ENCODE results near the gene IL7R. TPM values are rescaled to one million over a fixed set of nuclear protein-coding genes. Genes with fewer than 3 reads are reported as not detected.
A peak's percentile ranks its signal among the peaks of the same experiment; 100 is the strongest.

The IL7R gene
- total RNA-seq, 1 experiment from 2014 or later: not detected

DNA sequence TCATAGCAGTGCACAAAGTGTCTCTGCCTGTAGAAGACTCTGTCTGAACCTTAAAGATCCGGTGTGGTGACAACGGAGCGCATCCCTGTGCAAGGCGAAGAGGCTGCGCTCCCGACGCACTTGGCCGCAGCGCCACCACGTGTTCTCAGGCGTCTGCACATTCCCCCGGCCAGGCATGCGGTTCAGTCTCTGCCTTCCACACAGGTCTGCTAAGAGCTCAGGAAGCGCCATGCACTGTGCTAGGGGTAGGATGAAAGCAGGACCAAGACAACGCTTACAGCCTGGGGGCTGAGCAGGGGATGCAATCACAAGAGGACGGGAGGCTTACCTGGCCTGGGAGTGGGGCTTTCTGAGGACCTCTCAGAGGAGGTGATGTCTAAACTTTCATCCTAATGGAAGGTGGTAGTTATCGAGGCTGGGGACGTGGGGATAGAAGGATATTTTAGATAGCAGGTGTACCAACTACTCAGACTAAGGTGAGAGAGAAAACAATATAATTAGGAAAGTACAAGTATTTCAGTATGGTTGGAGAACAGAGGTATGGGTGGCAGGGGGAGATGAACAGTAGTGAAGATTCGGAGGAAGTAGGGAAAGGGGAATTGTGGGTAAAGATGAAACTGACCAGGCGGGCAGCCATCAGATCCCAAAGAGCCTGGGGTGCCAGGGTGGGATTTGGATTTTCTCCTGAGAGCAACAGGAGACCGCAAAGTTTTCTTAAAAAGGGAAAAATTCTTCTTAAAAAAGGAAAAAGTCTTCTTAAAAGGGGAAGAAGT, 68.4 kb downstream of the IL7R start:
- Histone ChIP-seq H3K56ac (ENCODE audit: insufficient read length, low read depth, low read length) (no peak overlapping the region), H2BK12ac (ENCODE audit: insufficient read length, low read depth, low read length) (no peak overlapping the region), H2BK15ac (ENCODE audit: low read depth, low read length) (no peak overlapping the region), H4K8ac (replicated peaks; ENCODE audit: insufficient read length, low read depth, low read length) (no peak overlapping the region), H2BK20ac (ENCODE audit: low read depth, low read length, poor library complexity, severe bottlenecking) (no peak overlapping the region), H4K91ac (ENCODE audit: insufficient read length, low read depth, low read length) (no peak overlapping the region), H3K4me1 (ENCODE audit: insufficient read depth, low read length) (no peaks in the 10 kb centered on the region), H2BK120ac (ENCODE audit: low read depth, low read length, poor library complexity, severe bottlenecking) (no peak overlapping the region), H3K4me2 (ENCODE audit: insufficient read depth, insufficient read length, low read length) (peak overlapping the region; percentile 19), H3K79me1 (ENCODE audit: insufficient read depth, low read depth, low read length, poor library complexity, severe bottlenecking) (no peaks in the 10 kb centered on the region), H2AK5ac (ENCODE audit: insufficient read length, low read length) (no peak overlapping the region), H3T11ph (ENCODE audit: low read length) (no peak overlapping the region), H3K9me3 (ENCODE audit: control insufficient read depth, low read depth, low read length) (no peaks in the 10 kb centered on the region), H3K18ac (ENCODE audit: insufficient read length, low read depth, low read length) (no peak overlapping the region), H3K9ac (ENCODE audit: extremely low read depth, insufficient read length, low read length) (no peak overlapping the region), H3K27ac (ENCODE audit: insufficient read length, low read depth, low read length) (no peak overlapping the region), H4K5ac (ENCODE audit: insufficient read length, low read depth, low read length) (no peak overlapping the region), H3K4ac (ENCODE audit: low read depth, low read length) (no peak overlapping the region), H3K79me2 (ENCODE audit: insufficient read depth, low read length) (no peaks in the 10 kb centered on the region), H2AFZ (ENCODE audit: low read length) (peak overlapping the region; percentile 43), H3K23ac (ENCODE audit: insufficient read length, low read depth, low read length) (no peak overlapping the region), H3K23me2 (ENCODE audit: insufficient read length, low read depth, low read length, poor library complexity, severe bottlenecking) (no peaks in the 10 kb centered on the region), H3K14ac (ENCODE audit: insufficient read depth, low read length) (no peak overlapping the region), H2BK5ac (ENCODE audit: insufficient read length, low read length) (no peak overlapping the region), H3K27me3 (ENCODE audit: insufficient read depth, low read length) (peaks cover 7% of the 10 kb centered on the region; the same call in 1 of the 2 replicates), H4K20me1 (ENCODE audit: control insufficient read depth, insufficient read depth, insufficient read length) (no peaks in the 10 kb centered on the region)
- H3K4me1 Mint-ChIP-seq: peaks cover 6 to 9% of the 10 kb centered on the region in 2 experiments; a peak in 3 of 4 replicates
- no peaks in the 10 kb centered on the region for H3K36me3 Mint-ChIP-seq (ENCODE audit: insufficient read depth in 1 of 3, low read depth in 3 of 3)
- peaks cover 81% of the 10 kb centered on the region for H3K27me3 Mint-ChIP-seq (ENCODE audit: low read depth)
- H3K27ac Mint-ChIP-seq: no peak overlapping the region
- TF ChIP-seq, protein P1, sequence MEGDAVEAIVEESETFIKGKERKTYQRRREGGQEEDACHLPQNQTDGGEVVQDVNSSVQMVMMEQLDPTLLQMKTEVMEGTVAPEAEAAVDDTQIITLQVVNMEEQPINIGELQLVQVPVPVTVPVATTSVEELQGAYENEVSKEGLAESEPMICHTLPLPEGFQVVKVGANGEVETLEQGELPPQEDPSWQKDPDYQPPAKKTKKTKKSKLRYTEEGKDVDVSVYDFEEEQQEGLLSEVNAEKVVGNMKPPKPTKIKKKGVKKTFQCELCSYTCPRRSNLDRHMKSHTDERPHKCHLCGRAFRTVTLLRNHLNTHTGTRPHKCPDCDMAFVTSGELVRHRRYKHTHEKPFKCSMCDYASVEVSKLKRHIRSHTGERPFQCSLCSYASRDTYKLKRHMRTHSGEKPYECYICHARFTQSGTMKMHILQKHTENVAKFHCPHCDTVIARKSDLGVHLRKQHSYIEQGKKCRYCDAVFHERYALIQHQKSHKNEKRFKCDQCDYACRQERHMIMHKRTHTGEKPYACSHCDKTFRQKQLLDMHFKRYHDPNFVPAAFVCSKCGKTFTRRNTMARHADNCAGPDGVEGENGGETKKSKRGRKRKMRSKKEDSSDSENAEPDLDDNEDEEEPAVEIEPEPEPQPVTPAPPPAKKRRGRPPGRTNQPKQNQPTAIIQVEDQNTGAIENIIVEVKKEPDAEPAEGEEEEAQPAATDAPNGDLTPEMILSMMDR (conservative IDR thresholded peaks at IDR 0.05): peak; percentile 72
- H3K4me3 Mint-ChIP-seq: peak overlapping the region in 1 of 2 experiments; percentile 31; a peak in 1 of 5 replicates
- H3K9me3 Mint-ChIP-seq: peaks cover 0 to 4% of the 10 kb centered on the region in 2 experiments; a peak in 2 of 5 replicates
- peak; percentile 87 for DNase-seq
- WGBS (ENCODE audit: extremely low coverage, insufficient read length, low lambda C conversion rate): no CpG with 5 or more reads among the region's 21 CpGs
